Peyer's patch (tissue), 4 donors: ENCODE data around the gene NAP1L4.

Experiments
- CTCF ChIP-seq, 6 experiments: fragments of 450-650 bp in 4 of 6; fragments of 200-600 bp in 2 of 6; sonication (generic) in 1 of 6; IDR thresholded peaks; one replicate each; pipeline ENCODE4 v1.5.1; 2017 to 2019; ENCODE audit warnings: antibody characterized with exemption in 6 of 6, mild to moderate bottlenecking in 3 of 6, moderate library complexity in 1 of 6
- POLR2A ChIP-seq, 2 donors: fragments of 450-650 bp; IDR thresholded peaks; one replicate each; pipeline ENCODE4 v1.5.1; 2017; ENCODE audit warnings: antibody characterized with exemption in 2 of 2, mild to moderate bottlenecking in 2 of 2, moderate library complexity in 2 of 2

GRCh38 chr11:2999464-2999998 lies 7.4 kb upstream of the NAP1L4 start:
- TF ChIP-seq CTCF (IDR thresholded peaks at IDR 0.05) (no peak), POLR2A (IDR thresholded peaks at IDR 0.05) (no peak)
